Endothelial cell of umbilical vein (primary cell): ENCODE data around the gene DYNC1H1.

Source experiments
- EZH2 ChIP-seq: IDR thresholded peaks from 2 replicates; pipeline ENCODE4 v1.6.1; 2012; ENCODE audit warnings: borderline replicate concordance, low read depth, mild to moderate bottlenecking, moderate library complexity, low read length, inconsistent platforms; ENCODE audit not compliant: severe bottlenecking
- FOS ChIP-seq: IDR thresholded peaks from 2 replicates; pipeline ENCODE4 v1.6.1; 2011; ENCODE audit warnings: mild to moderate bottlenecking, low read length, moderate library complexity, borderline replicate concordance; ENCODE audit not compliant: insufficient read depth
- GATA2 ChIP-seq: IDR thresholded peaks from 2 replicates; pipeline ENCODE4 v1.7.0; 2011; ENCODE audit warnings: low read depth, mild to moderate bottlenecking, moderate library complexity, mixed read lengths, low read length; ENCODE audit not compliant: insufficient read length, insufficient read depth
- JUN ChIP-seq: IDR thresholded peaks from 2 replicates; pipeline ENCODE4 v1.6.1; 2011; ENCODE audit warnings: borderline replicate concordance, low read depth; ENCODE audit not compliant: insufficient read length, insufficient read depth
- MYC ChIP-seq: IDR thresholded peaks from one replicate; pipeline ENCODE4 v1.6.1; 2011; ENCODE audit warnings: mild to moderate bottlenecking, low read depth, low read length
- POLR2A ChIP-seq: IDR thresholded peaks from 2 replicates; pipeline ENCODE4 v1.6.1; 2012; ENCODE audit warnings: low read depth, mild to moderate bottlenecking, control low read depth, low read length
- POLR2AphosphoS5 ChIP-seq: IDR thresholded peaks from 2 replicates; pipeline ENCODE4 v1.6.1; 2012; ENCODE audit warnings: low read depth, mild to moderate bottlenecking, control low read depth, low read length, moderate library complexity; ENCODE audit not compliant: insufficient read depth
- TF ChIP-seq, protein P1 (sequence below), 2 donors: IDR thresholded peaks; 1 replicate in 1 of 2; 2 replicates in 1 of 2; pipeline ENCODE4 v1.5.1; 2011; ENCODE audit warnings: low read length in 2 of 2, mild to moderate bottlenecking in 2 of 2, moderate library complexity in 2 of 2, control low read depth in 1 of 2, inconsistent platforms in 1 of 2, low read depth in 1 of 2; ENCODE audit not compliant: insufficient read depth in 1 of 2; ENCODE audit errors: extremely low read depth in 1 of 2
- TF ChIP-seq, protein P2 (sequence below): IDR thresholded peaks from 2 replicates; pipeline ENCODE4 v1.6.1; 2011; ENCODE audit not compliant: insufficient read depth, insufficient read length

DNA sequence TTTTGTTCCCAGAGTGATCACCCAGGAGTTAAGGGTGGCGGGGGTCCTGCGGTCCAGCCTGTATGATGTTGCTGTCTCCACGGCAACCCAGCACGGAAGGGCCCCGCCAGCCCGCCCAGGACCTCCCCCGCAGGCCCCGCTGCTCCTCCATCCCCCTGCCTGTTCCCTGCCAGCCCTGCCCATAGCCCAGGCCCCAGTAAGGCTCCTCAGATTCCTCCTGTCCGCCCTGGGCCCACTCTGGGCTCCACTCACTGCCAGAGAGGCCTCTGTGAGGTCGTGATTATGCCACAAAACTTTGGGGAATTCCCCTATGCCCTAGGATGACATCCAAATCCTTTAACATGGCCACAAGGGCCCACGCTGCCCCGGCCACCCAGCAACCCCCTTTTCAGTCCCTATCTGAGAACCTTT is 101.7 kb downstream of the DYNC1H1 start:
- TF ChIP-seq, protein P1, sequence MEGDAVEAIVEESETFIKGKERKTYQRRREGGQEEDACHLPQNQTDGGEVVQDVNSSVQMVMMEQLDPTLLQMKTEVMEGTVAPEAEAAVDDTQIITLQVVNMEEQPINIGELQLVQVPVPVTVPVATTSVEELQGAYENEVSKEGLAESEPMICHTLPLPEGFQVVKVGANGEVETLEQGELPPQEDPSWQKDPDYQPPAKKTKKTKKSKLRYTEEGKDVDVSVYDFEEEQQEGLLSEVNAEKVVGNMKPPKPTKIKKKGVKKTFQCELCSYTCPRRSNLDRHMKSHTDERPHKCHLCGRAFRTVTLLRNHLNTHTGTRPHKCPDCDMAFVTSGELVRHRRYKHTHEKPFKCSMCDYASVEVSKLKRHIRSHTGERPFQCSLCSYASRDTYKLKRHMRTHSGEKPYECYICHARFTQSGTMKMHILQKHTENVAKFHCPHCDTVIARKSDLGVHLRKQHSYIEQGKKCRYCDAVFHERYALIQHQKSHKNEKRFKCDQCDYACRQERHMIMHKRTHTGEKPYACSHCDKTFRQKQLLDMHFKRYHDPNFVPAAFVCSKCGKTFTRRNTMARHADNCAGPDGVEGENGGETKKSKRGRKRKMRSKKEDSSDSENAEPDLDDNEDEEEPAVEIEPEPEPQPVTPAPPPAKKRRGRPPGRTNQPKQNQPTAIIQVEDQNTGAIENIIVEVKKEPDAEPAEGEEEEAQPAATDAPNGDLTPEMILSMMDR (IDR thresholded peaks at IDR 0.05; ENCODE audit: extremely low read depth in 1 of 2, insufficient read depth in 1 of 2, low read depth in 1 of 2, low read length in 2 of 2), result no peak
- TF ChIP-seq FOS (no peak), POLR2A (no peak), JUN (no peak), EZH2 (no peak), GATA2 (no peak), POLR2AphosphoS5 (no peak), MYC (no peak)
- TF ChIP-seq, protein P2, sequence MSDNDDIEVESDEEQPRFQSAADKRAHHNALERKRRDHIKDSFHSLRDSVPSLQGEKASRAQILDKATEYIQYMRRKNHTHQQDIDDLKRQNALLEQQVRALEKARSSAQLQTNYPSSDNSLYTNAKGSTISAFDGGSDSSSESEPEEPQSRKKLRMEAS, result no peak
